HUES48 (cell line): ENCODE measurements around the gene TLK1.
"Not testable (repeated sequence)": the region's sequence is repeated elsewhere in the genome, so short reads cannot be mapped to it uniquely, and the experiment has no call there.

Experiments
- H3K27ac ChIP-seq: one replicate; pipeline ENCODE4 v1.7.0; 2013; ENCODE audit warnings: low read depth, low read length, inconsistent platforms
- H3K27me3 ChIP-seq: 2 replicates; pipeline ENCODE4 v1.6.1; 2013; ENCODE audit warnings: mild to moderate bottlenecking, low read length; ENCODE audit not compliant: control insufficient read depth, insufficient read depth
- H3K36me3 ChIP-seq: 2 replicates; pipeline ENCODE4 v1.6.1; 2013; ENCODE audit warnings: low read length; ENCODE audit not compliant: control insufficient read depth, insufficient read depth
- H3K4me1 ChIP-seq: 2 replicates; pipeline ENCODE4 v1.6.1; 2013; ENCODE audit warnings: mild to moderate bottlenecking, low read length; ENCODE audit not compliant: control insufficient read depth, insufficient read depth
- H3K4me3 ChIP-seq: 2 replicates; pipeline ENCODE4 v1.5.1; 2013; ENCODE audit warnings: mild to moderate bottlenecking, low read depth, low read length
- H3K9ac ChIP-seq: 2 replicates; pipeline ENCODE4 v1.6.1; 2013; ENCODE audit warnings: mild to moderate bottlenecking, low read depth, low read length, moderate library complexity
- H3K9me3 ChIP-seq: 2 replicates; pipeline ENCODE4 v1.6.1; 2013; ENCODE audit warnings: low read length; ENCODE audit not compliant: control insufficient read depth, insufficient read depth

The TLK1 gene

DNA sequence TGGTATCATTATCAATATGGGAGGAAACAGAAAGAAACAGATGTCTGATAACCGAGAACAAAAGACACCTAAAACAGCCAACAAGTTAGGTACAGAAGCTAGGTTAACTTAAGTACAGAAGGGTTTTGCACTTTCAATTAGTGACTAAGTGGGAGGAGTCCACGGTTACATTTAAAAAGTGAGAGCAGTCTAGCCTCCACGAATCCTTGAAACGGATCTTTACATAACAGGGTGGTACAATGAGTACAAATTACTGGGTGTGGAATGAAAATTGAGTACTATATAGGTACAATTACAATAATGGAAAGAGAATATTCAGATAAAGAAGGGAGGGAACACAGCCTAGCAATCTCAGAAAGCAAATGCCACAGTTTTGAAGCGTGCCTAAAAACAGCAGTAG, 76.6 kb downstream of the TLK1 start:
- no peaks in the 10 kb centered on the region for H3K9me3 ChIP-seq

GRCh38 chr2:171083451-171083850, 77.2 kb downstream of the TLK1 start:
- Histone ChIP-seq H3K4me1 (peaks cover 21% of the 10 kb centered on the region), H3K9ac (no peak overlapping the region), H3K4me3 (no peak overlapping the region), H3K36me3 (peaks cover 16% of the 10 kb centered on the region), H3K9me3 (no peaks in the 10 kb centered on the region), H3K27ac (no peak overlapping the region), H3K27me3 (no peaks in the 10 kb centered on the region)

More for the DNA sequence above, 76.6 kb downstream of the TLK1 start:
- H3K9ac ChIP-seq: no peak overlapping the region
- H3K36me3 ChIP-seq: peaks cover 10% of the 10 kb centered on the region
- H3K4me1 ChIP-seq: peaks cover 21% of the 10 kb centered on the region
- no peak overlapping the region for H3K27ac ChIP-seq
- no peaks in the 10 kb centered on the region for H3K27me3 ChIP-seq
- no peak overlapping the region for H3K4me3 ChIP-seq

GRCh38 chr2:171081649-171082111, 79.0 kb downstream of the TLK1 start:
- no peaks in the 10 kb centered on the region for H3K9me3 ChIP-seq
- H3K9ac ChIP-seq: no peak overlapping the region
- no peaks in the 10 kb centered on the region for H3K27me3 ChIP-seq
- H3K36me3 ChIP-seq: peaks cover 22% of the 10 kb centered on the region
- H3K4me3 ChIP-seq: no peak overlapping the region
- peaks cover 12% of the 10 kb centered on the region for H3K4me1 ChIP-seq
- no peak overlapping the region for H3K27ac ChIP-seq

- H3K27ac ChIP-seq: no peak overlapping the region
- peaks cover 29% of the 10 kb centered on the region for H3K36me3 ChIP-seq
- H3K9me3 ChIP-seq: no peaks in the 10 kb centered on the region
- H3K27me3 ChIP-seq: no peaks in the 10 kb centered on the region
- no peak overlapping the region for H3K4me3 ChIP-seq
- no peak overlapping the region for H3K9ac ChIP-seq
- peaks cover 10% of the 10 kb centered on the region for H3K4me1 ChIP-seq
Observed at GRCh38 chr2:171080607-171081006, 80.1 kb downstream of the TLK1 start.

DNA sequence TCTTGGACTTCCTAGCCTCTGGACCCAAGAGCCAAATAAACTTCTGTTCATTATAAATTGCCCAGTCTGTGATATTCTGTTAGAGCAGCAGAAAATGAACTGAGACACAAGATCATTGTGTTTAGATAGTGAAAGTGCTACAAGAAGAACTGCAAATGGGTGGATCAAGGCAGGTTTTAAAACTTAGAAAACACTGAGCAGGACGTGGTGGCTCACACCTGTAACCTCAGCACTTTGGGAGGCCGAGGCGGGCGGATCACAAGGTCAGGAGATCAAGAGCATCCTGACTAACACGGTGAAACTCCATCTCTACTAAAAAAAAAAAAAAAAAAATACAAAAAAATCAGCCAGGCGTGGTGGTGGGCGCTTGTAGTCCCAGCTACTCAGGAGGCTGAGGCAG, 84.3 kb downstream of the TLK1 start:
- H3K4me1 ChIP-seq, H3K27me3 ChIP-seq, H3K9me3 ChIP-seq, H3K4me3 ChIP-seq, H3K27ac ChIP-seq, H3K9ac ChIP-seq: not testable (repeated sequence)
- peaks cover 29% of the 10 kb centered on the region for H3K36me3 ChIP-seq

DNA sequence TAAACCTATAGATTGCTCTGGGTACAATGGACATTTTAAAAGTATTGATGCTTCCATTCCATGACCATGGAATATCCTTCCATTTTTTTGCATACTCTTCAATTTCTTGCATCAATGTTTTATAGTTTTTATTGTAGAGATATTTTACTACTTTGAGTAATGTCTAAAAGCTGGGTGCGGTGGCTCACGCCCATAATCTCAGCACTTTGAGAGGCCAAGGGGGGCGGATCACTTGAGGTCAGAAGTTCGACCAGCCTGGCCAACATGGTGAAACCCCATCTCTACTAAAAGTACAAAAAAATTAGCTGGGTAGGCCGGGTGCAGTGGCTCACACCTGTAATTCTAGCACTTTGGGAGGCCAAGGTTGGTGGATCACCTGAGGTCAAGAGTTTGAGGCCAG, 88.5 kb downstream of the TLK1 start:
- Histone ChIP-seq H3K36me3 (peaks cover 20% of the 10 kb centered on the region), H3K27ac (no peak overlapping the region), H3K27me3 (no peaks in the 10 kb centered on the region), H3K4me1 (no peaks in the 10 kb centered on the region), H3K4me3 (no peak overlapping the region), H3K9ac (no peak overlapping the region), H3K9me3 (no peaks in the 10 kb centered on the region)

- H3K27ac ChIP-seq: no peak overlapping the region
- H3K9ac ChIP-seq: no peak overlapping the region
- H3K4me1 ChIP-seq: no peaks in the 10 kb centered on the region
- no peaks in the 10 kb centered on the region for H3K9me3 ChIP-seq
- H3K36me3 ChIP-seq: peaks cover 10% of the 10 kb centered on the region
- H3K27me3 ChIP-seq: no peaks in the 10 kb centered on the region
- H3K4me3 ChIP-seq: no peak overlapping the region
Observed at GRCh38 chr2:171069286-171069956, 91.3 kb downstream of the TLK1 start.

DNA sequence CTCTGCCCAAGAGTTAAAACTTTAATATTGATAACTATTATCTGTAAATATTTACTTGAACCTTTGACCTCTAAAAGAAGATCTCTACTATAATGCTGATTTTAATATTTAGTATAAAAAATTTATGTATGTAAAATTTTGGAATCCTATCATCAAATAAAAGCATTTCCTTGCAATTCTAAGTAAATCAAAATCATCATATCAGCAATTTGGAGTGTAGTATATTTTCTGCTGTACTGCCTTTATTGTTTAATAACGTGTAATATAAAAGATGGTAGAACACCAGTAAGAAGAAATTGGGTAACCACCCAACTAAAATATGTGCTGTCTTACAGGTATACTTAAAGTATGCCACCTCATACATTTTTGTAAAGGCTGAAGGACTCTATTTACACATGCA, 94.6 kb downstream of the TLK1 start:
- no peak overlapping the region for H3K9ac ChIP-seq
- H3K27ac ChIP-seq: no peak overlapping the region
- no peaks in the 10 kb centered on the region for H3K27me3 ChIP-seq

DNA sequence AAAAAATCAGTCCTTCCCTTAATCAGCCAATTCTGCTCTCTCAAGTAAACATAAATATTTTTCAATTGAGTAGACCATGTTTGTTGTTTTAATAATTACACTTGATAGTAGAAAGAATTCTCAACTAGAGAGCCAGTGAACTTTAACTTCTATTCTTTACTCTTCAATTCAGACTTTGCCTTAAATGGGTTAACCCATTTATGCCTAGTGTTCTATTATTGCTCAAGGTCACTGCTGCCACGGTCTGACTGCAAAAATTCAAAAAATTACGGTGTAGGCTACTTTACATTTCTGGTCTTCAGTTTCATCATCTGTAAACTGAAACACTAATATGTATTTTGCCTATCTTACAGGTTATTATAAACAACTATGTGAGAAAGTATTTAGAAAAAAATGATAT, 103.1 kb downstream of the TLK1 start:
- H3K4me3 ChIP-seq: no peak overlapping the region
- peaks cover 86% of the 10 kb centered on the region for H3K36me3 ChIP-seq
- H3K9me3 ChIP-seq: no peaks in the 10 kb centered on the region
- no peaks in the 10 kb centered on the region for H3K27me3 ChIP-seq
- no peaks in the 10 kb centered on the region for H3K4me1 ChIP-seq
- no peak overlapping the region for H3K9ac ChIP-seq
- H3K27ac ChIP-seq: no peak overlapping the region

More for the DNA sequence above, 94.6 kb downstream of the TLK1 start:
- Histone ChIP-seq H3K9me3 (no peaks in the 10 kb centered on the region), H3K4me3 (no peak overlapping the region), H3K36me3 (peaks cover 13% of the 10 kb centered on the region), H3K4me1 (no peaks in the 10 kb centered on the region)

- Histone ChIP-seq H3K27me3 (no peaks in the 10 kb centered on the region), H3K4me3 (no peak overlapping the region), H3K9me3 (no peaks in the 10 kb centered on the region), H3K9ac (no peak overlapping the region), H3K36me3 (peaks cover 97% of the 10 kb centered on the region), H3K27ac (no peak overlapping the region), H3K4me1 (no peaks in the 10 kb centered on the region)
Observed at GRCh38 chr2:171056307-171056706, 104.4 kb downstream of the TLK1 start.

DNA sequence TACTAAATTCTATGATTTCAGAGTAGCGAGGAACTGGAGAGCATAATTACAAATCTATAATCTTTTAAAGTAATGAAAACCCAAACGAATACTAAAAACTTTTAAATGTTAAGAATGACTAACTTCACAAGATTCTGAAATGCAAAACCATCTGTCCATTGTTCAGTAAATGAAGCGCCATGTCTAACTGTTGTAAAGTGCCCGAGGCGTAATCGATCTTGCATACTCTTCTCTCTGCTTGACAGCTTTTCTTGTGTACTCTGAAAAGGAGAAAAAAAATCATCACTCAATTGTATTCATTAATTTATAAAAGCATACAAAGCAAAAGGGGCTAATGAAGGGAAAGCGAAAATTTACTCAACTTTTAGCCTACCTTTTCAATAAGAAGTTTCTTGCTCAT, 111.0 kb downstream of the TLK1 start:
- Histone ChIP-seq H3K4me1 (peaks cover 25% of the 10 kb centered on the region), H3K4me3 (no peak overlapping the region), H3K36me3 (peaks cover 88% of the 10 kb centered on the region), H3K27ac (no peak overlapping the region), H3K9ac (no peak overlapping the region), H3K9me3 (no peaks in the 10 kb centered on the region), H3K27me3 (no peaks in the 10 kb centered on the region)
